HG03442 (cell line): Measurements from ENCODE around the gene OR2T2.
"Not testable (repeated sequence)": the region's sequence is repeated elsewhere in the genome, so short reads cannot be mapped to it uniquely, and the experiment has no call there.

Experiments used
- ATAC-seq: cut with Tn5 transposase; IDR thresholded peaks from one replicate; pipeline ENCODE4 v1.9.1; 2021; ENCODE audit warnings: mild to moderate bottlenecking, moderate library complexity; ENCODE audit not compliant: unreplicated experiment

Gene OR2T2

GRCh38 chr1:248445399-248445798 lies at the start of gene OR2T2:
Gene OR2T2 (plus strand): TSS chr1:248445637. CDS start chr1:248452798, 7,161 bp downstream.
- not testable (repeated sequence) for ATAC-seq

GRCh38 chr1:248402748-248403147 lies 42.7 kb upstream of the OR2T2 start, which contains the start of gene OR2T1:
Gene OR2T1 (plus strand): TSS chr1:248403048. CDS start chr1:248406148, 3,100 bp downstream.
- ATAC-seq: no peak

GRCh38 chr1:248404024-248404423 lies 41.4 kb upstream of the OR2T2 start:
- ATAC-seq: no peak

- ATAC-seq: peak; percentile 50
These were observed 38.4 kb upstream of the OR2T2 start for GRCh38 chr1:248406721-248407692.

GRCh38 chr1:248416226-248416625 lies 29.2 kb upstream of the OR2T2 start:
- ATAC-seq: no peak

- ATAC-seq: no peak
These were observed 27.6 kb upstream of the OR2T2 start for GRCh38 chr1:248417854-248418253.

GRCh38 chr1:248421384-248421783 lies 24.1 kb upstream of the OR2T2 start:
- ATAC-seq: no peak

GRCh38 chr1:248427526-248428191 lies 17.8 kb upstream of the OR2T2 start:
- peak; percentile 47 for ATAC-seq

GRCh38 chr1:248428192-248428533 lies 17.3 kb upstream of the OR2T2 start:
- peak; percentile 89 for ATAC-seq

GRCh38 chr1:248431683-248432082 lies 13.8 kb upstream of the OR2T2 start:
- ATAC-seq: not testable (repeated sequence)

- not testable (repeated sequence) for ATAC-seq
These were observed 13.2 kb upstream of the OR2T2 start for GRCh38 chr1:248432201-248432600.

- not testable (repeated sequence) for ATAC-seq
These were observed 11.5 kb upstream of the OR2T2 start for GRCh38 chr1:248433811-248434415.

GRCh38 chr1:248434913-248435312 lies 10.5 kb upstream of the OR2T2 start:
- ATAC-seq: not testable (repeated sequence)

GRCh38 chr1:248436303-248436702 lies 9.1 kb upstream of the OR2T2 start:
- ATAC-seq: not testable (repeated sequence)

- ATAC-seq: peak; percentile 49
These were observed 6.8 kb upstream of the OR2T2 start for GRCh38 chr1:248438668-248439067.

- not testable (repeated sequence) for ATAC-seq
These were observed 6.2 kb upstream of the OR2T2 start for GRCh38 chr1:248439283-248439682.

- ATAC-seq: not testable (repeated sequence)
These were observed 2.7 kb upstream of the OR2T2 start for GRCh38 chr1:248442500-248443277.

- ATAC-seq: not testable (repeated sequence)
These were observed 834 bp upstream of the OR2T2 start for GRCh38 chr1:248444603-248445002.

GRCh38 chr1:248448409-248449074 lies 3.1 kb downstream of the OR2T2 start:
- ATAC-seq: peak; percentile 57
